Ascending aorta (tissue), 2 donors: ENCODE measurements around the gene HIVEP2. TPM values are rescaled to one million over a fixed set of nuclear protein-coding genes. Genes with fewer than 3 reads are reported as not detected.

Experiments used
- DNase-seq, 2 donors: peaks; one replicate each; pipeline ENCODE4 v3.0.0-alpha.2; 2019; ENCODE audit warnings: low spot score in 2 of 2
- H3K27ac ChIP-seq, 2 donors: fragments of 200-600 bp; sonication (generic); one replicate each; pipeline ENCODE4 v1.5.1; 2016 to 2017; ENCODE audit warnings: mild to moderate bottlenecking in 1 of 2
- H3K27me3 ChIP-seq: fragments of 200-600 bp; sonication (generic); one replicate; pipeline ENCODE4 v1.5.1; 2017
- H3K36me3 ChIP-seq, 2 donors: fragments of 200-600 bp; sonication (generic); one replicate each; pipeline ENCODE4 v1.5.1; 2016
- H3K4me1 ChIP-seq, 2 donors: fragments of 200-600 bp; sonication (generic); one replicate each; pipeline ENCODE4 v1.5.1; 2016 to 2017; ENCODE audit warnings: mild to moderate bottlenecking in 1 of 2
- H3K4me3 ChIP-seq, 2 donors: fragments of 200-600 bp; sonication (generic); one replicate each; pipeline ENCODE4 v1.5.1; 2016 to 2017; ENCODE audit warnings: mild to moderate bottlenecking in 1 of 2
- H3K9me3 ChIP-seq, 2 donors: fragments of 200-600 bp; sonication (generic); one replicate each; pipeline ENCODE4 v1.5.1; 2016
- intact Hi-C: fragments of 100-400 bp; cut with DNase I; formaldehyde crosslinking; loops from one replicate; pipeline ENCODE4 v1.15.1; 2023
- total RNA-seq: library from RNA; depleted of rRNA; stranded (reverse); fragments of >200 nt; gene quantifications from one replicate; pipeline ENCODE4 v1.1.0, GENCODE V29; 2016
- TF ChIP-seq, protein P1 (sequence below), 3 experiments: fragments of 200-600 bp in 2 of 3; fragments of 450-650 bp in 1 of 3; sonication (generic) in 2 of 3; IDR thresholded peaks; one replicate each; pipeline ENCODE4 v1.5.1; 2016 to 2019; ENCODE audit warnings: antibody characterized with exemption in 3 of 3, mild to moderate bottlenecking in 1 of 3, moderate library complexity in 1 of 3

HIVEP2 gene
- total RNA-seq, 1 donor from 2014 or later: 14.5 TPM

- H3K36me3 ChIP-seq: no peaks in the 10 kb centered on the region
- TF ChIP-seq, protein P1, sequence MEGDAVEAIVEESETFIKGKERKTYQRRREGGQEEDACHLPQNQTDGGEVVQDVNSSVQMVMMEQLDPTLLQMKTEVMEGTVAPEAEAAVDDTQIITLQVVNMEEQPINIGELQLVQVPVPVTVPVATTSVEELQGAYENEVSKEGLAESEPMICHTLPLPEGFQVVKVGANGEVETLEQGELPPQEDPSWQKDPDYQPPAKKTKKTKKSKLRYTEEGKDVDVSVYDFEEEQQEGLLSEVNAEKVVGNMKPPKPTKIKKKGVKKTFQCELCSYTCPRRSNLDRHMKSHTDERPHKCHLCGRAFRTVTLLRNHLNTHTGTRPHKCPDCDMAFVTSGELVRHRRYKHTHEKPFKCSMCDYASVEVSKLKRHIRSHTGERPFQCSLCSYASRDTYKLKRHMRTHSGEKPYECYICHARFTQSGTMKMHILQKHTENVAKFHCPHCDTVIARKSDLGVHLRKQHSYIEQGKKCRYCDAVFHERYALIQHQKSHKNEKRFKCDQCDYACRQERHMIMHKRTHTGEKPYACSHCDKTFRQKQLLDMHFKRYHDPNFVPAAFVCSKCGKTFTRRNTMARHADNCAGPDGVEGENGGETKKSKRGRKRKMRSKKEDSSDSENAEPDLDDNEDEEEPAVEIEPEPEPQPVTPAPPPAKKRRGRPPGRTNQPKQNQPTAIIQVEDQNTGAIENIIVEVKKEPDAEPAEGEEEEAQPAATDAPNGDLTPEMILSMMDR (IDR thresholded peaks at IDR 0.05): no peak
- no peak overlapping the region for H3K27ac ChIP-seq
- no peak for DNase-seq
- H3K9me3 ChIP-seq: no peaks in the 10 kb centered on the region
- peaks cover 0 to under 1% of the 10 kb centered on the region in 2 donors for H3K4me1 ChIP-seq
- H3K27me3 ChIP-seq: no peaks in the 10 kb centered on the region
- intact Hi-C loops: no loop called here
- no peak overlapping the region for H3K4me3 ChIP-seq
Observed at GRCh38 chr6:142855893-142856623, 88.9 kb downstream of the HIVEP2 start.

- TF ChIP-seq, protein P1 (IDR thresholded peaks at IDR 0.05): no peak
- H3K27me3 ChIP-seq: no peaks in the 10 kb centered on the region
- H3K4me1 ChIP-seq: peaks cover 0 to 7% of the 10 kb centered on the region in 2 donors
- H3K4me3 ChIP-seq: no peak overlapping the region
- no peak overlapping the region for H3K27ac ChIP-seq
- DNase-seq: no peak
- H3K36me3 ChIP-seq: no peaks in the 10 kb centered on the region
- no peaks in the 10 kb centered on the region for H3K9me3 ChIP-seq
- intact Hi-C loops: no loop called here
Observed at GRCh38 chr6:142854589-142855488, 90.1 kb downstream of the HIVEP2 start.

DNA sequence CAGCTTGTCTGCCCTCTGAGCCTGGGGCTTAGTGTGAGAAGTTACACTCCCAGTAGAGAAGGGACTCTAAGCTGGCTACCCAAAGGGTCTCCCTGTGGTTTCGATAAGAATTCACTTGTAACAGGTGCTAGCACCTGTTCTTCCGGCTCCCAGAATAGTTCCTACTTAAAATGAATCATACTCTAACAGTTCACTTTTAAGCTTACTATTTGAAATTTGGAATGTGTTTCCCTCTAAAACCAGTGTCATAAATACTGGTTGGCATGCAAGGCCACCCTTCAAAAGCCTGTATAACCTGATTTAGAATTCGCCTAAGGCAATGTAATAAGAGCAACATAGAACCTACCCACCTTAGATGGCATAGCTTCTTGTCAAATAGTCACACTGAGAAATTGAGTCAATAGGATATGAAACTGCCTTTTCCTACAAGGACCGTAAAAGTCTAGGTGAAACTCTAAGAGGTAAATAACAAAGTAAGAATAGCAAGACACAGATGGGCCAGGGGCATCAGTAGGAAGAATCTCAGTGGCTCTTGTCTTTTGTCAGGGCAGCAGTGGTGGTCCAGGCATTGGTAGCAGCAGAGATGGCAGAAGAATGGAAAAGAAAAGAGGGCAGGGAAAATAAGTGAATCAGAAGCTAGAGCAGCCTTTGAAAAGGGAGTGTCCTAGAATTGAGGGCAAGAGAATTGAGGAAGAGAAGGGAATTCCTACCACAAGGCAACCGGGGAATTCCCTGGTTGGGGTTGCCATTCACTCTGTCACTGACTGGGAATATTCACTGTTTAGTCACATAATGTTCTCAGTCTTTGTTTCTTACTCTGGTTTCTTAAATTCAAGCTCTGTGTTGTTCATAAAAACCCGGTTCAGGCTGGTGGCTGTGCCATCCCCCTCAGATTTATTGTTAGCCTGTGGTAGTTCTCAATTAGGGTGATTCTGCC is 91.5 kb downstream of the HIVEP2 start:
- Histone ChIP-seq H3K27me3 (no peaks in the 10 kb centered on the region), H3K36me3 (no peaks in the 10 kb centered on the region), H3K4me1 (peaks cover 3 to 9% of the 10 kb centered on the region in 2 donors), H3K4me3 (no peak overlapping the region), H3K27ac (no peak overlapping the region), H3K9me3 (no peaks in the 10 kb centered on the region)
- no peak for DNase-seq
- TF ChIP-seq, protein P1 (IDR thresholded peaks at IDR 0.05): no peak
- intact Hi-C loops: no loop called here

DNA sequence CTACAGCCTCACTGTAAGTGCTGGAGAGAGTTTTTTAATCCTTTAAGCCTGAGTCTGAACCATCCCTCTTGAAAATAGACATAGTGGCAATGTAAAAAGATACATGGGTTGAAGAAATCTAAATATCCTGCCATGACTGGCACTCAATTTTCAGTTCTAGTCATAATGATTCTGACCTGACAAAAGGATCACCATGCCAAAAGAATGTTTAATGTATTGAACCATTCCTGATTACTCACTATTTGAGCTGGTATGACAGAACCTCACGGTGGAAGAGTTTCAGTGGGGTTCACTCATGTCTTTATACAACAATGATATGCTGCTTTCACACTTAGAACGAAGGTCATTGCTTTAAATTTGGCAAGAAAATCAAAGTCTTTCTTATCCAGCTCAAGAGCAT is 93.4 kb downstream of the HIVEP2 start:
- H3K4me1 ChIP-seq: peaks cover 5 to 26% of the 10 kb centered on the region in 2 donors
- H3K4me3 ChIP-seq: no peak overlapping the region
- no peak for DNase-seq
- peak overlapping the region; percentile 13 to 57 for H3K27ac ChIP-seq
- H3K36me3 ChIP-seq: no peaks in the 10 kb centered on the region
- H3K9me3 ChIP-seq: no peaks in the 10 kb centered on the region
- intact Hi-C loops: no loop called here
- TF ChIP-seq, protein P1 (IDR thresholded peaks at IDR 0.05): no peak
- H3K27me3 ChIP-seq: no peaks in the 10 kb centered on the region
